Erythroblast (primary cell): Measurements from ENCODE around the gene RTN4.
"Not testable (repeated sequence)": the region's sequence is repeated elsewhere in the genome, so short reads cannot be mapped to it uniquely, and the experiment has no call there.

ENCODE experiments used
- GATA1 ChIP-seq: IDR thresholded peaks from 2 replicates; pipeline ENCODE4 v1.6.1; 2011; ENCODE audit warnings: low read depth, mild to moderate bottlenecking, control low read depth, low read length, moderate library complexity
- POLR2A ChIP-seq: IDR thresholded peaks from 2 replicates; pipeline ENCODE4 v1.6.1; 2011; ENCODE audit warnings: mild to moderate bottlenecking, low read length

DNA sequence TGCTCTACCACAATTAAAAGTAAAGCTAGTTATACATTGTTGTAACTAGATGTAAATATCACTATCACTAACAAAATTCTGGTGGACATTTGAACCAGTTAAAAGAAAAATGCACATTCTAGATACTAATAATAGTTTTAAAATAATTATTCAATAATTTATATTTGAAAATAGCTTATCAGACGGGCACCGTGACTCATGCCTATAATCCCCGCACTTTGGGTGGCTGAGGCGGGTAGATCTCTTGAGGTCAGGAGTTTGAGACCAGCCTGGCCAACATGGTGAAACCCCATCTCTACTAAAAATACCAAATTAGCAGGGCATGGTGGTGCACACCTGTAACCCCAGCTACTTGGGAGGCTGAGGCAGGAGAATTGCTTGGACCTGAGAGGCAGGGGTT is 3.0 kb upstream of the RTN4 start:
- TF ChIP-seq POLR2A, GATA1: not testable (repeated sequence)
